Osteoblast (primary cell): ENCODE measurements around the gene POU2F1. TPM values are rescaled to one million over a fixed set of nuclear protein-coding genes. Genes with fewer than 3 reads are reported as not detected.

Experiments
- DNase-seq: peaks from one replicate; pipeline ENCODE4 v3.0.0; 2011; ENCODE audit warnings: low spot score, mixed read lengths; ENCODE audit not compliant: insufficient read length; ENCODE audit errors: missing footprints
- H2AFZ ChIP-seq: 2 replicates; pipeline ENCODE4 v1.6.0; 2011; ENCODE audit warnings: mild to moderate bottlenecking, low read length
- H3K27ac ChIP-seq: 2 replicates; pipeline ENCODE4 v1.5.1; 2011; ENCODE audit warnings: mild to moderate bottlenecking, low read depth, low read length, moderate library complexity
- H3K27me3 ChIP-seq: 2 replicates; pipeline ENCODE4 v1.6.0; 2012; ENCODE audit warnings: mild to moderate bottlenecking, control low read depth, inconsistent platforms, low read length, moderate library complexity; ENCODE audit not compliant: insufficient read depth
- H3K36me3 ChIP-seq: 2 replicates; pipeline ENCODE4 v1.5.1; 2011; ENCODE audit warnings: mild to moderate bottlenecking, low read length, control low read depth, moderate library complexity; ENCODE audit not compliant: insufficient read depth
- H3K4me1 ChIP-seq: 2 replicates; pipeline ENCODE4 v1.5.1; 2011; ENCODE audit warnings: mild to moderate bottlenecking, low read length, control low read depth, moderate library complexity; ENCODE audit not compliant: insufficient read depth
- H3K4me2 ChIP-seq: 2 replicates; pipeline ENCODE4 v1.6.0; 2011; ENCODE audit warnings: mild to moderate bottlenecking, low read length; ENCODE audit not compliant: insufficient read depth
- H3K4me3 ChIP-seq: fragments of 200-600 bp; sonication (generic); 3 replicates; pipeline ENCODE4 v1.5.1; 2012; ENCODE audit warnings: mild to moderate bottlenecking, low read length, inconsistent platforms; ENCODE audit not compliant: insufficient read depth
- H3K79me2 ChIP-seq: 2 replicates; pipeline ENCODE4 v1.6.0; 2012; ENCODE audit warnings: mild to moderate bottlenecking, low read length, control low read depth, inconsistent platforms; ENCODE audit not compliant: insufficient read depth
- H3K9me3 ChIP-seq: 2 replicates; pipeline ENCODE4 v1.5.1; 2011; ENCODE audit warnings: low read depth, low read length, control low read depth
- H4K20me1 ChIP-seq: 2 replicates; pipeline ENCODE4 v1.6.0; 2012; ENCODE audit warnings: mild to moderate bottlenecking, low read length, control low read depth; ENCODE audit not compliant: insufficient read depth
- total RNA-seq: library from RNA; depleted of rRNA; stranded (reverse); fragments of >200 nt; gene quantifications from 2 replicates; pipeline ENCODE4 v1.2.3, GENCODE V29; 2012
- TF ChIP-seq, protein P1 (sequence below): IDR thresholded peaks from 2 replicates; pipeline ENCODE4 v1.5.1; 2011; ENCODE audit warnings: mild to moderate bottlenecking, low read depth, low read length, moderate library complexity; ENCODE audit errors: extremely low read depth

The POU2F1 gene
- total RNA-seq, 1 donor = 11.6 TPM

- Histone ChIP-seq H3K4me2 (no peak overlapping the region), H3K4me3 (no peak overlapping the region), H3K4me1 (no peaks in the 10 kb centered on the region), H2AFZ (no peak overlapping the region), H3K27ac (no peak overlapping the region), H3K9me3 (no peaks in the 10 kb centered on the region), H3K27me3 (no peaks in the 10 kb centered on the region), H3K36me3 (no peaks in the 10 kb centered on the region), H4K20me1 (no peaks in the 10 kb centered on the region), H3K79me2 (no peaks in the 10 kb centered on the region)
- TF ChIP-seq, protein P1, sequence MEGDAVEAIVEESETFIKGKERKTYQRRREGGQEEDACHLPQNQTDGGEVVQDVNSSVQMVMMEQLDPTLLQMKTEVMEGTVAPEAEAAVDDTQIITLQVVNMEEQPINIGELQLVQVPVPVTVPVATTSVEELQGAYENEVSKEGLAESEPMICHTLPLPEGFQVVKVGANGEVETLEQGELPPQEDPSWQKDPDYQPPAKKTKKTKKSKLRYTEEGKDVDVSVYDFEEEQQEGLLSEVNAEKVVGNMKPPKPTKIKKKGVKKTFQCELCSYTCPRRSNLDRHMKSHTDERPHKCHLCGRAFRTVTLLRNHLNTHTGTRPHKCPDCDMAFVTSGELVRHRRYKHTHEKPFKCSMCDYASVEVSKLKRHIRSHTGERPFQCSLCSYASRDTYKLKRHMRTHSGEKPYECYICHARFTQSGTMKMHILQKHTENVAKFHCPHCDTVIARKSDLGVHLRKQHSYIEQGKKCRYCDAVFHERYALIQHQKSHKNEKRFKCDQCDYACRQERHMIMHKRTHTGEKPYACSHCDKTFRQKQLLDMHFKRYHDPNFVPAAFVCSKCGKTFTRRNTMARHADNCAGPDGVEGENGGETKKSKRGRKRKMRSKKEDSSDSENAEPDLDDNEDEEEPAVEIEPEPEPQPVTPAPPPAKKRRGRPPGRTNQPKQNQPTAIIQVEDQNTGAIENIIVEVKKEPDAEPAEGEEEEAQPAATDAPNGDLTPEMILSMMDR = no peak
- DNase-seq = peak; percentile 58
Observed at GRCh38 chr1:167431909-167432650, 211.4 kb downstream of the POU2F1 start.

DNA sequence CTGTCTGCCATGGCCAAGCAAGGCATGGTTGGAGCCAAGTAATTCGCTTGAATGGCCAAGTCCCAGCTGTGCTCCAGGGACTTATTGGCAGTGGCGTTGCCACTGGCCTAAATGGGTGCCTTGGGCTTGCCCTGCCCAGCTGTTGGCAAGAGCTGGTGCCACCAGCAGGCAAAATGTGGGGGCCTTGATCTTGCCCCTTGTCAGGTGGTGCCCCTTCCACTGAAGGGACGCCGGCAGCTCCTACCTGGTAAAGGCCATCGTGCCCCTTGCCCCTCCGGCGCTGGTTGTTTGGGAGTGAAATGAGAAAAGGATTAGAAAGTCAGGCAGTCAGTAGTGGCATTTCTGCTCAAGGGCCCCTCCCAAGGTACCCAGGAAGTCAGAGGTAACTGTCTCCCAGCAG, 212.1 kb downstream of the POU2F1 start:
- Histone ChIP-seq H2AFZ (no peak overlapping the region), H3K79me2 (no peaks in the 10 kb centered on the region), H3K4me2 (no peak overlapping the region), H4K20me1 (no peaks in the 10 kb centered on the region), H3K9me3 (no peaks in the 10 kb centered on the region), H3K27me3 (no peaks in the 10 kb centered on the region), H3K36me3 (no peaks in the 10 kb centered on the region), H3K4me3 (no peak overlapping the region), H3K4me1 (no peaks in the 10 kb centered on the region), H3K27ac (no peak overlapping the region)
- TF ChIP-seq, protein P1 = no peak
- DNase-seq = peak; percentile 68

GRCh38 chr1:167433884-167434283, 213.2 kb downstream of the POU2F1 start:
- Histone ChIP-seq H3K27ac (no peak overlapping the region), H4K20me1 (no peaks in the 10 kb centered on the region), H3K4me1 (no peaks in the 10 kb centered on the region), H3K27me3 (peaks cover 2% of the 10 kb centered on the region), H3K79me2 (no peaks in the 10 kb centered on the region), H3K4me3 (no peak overlapping the region), H2AFZ (no peak overlapping the region), H3K4me2 (no peak overlapping the region), H3K36me3 (no peaks in the 10 kb centered on the region), H3K9me3 (no peaks in the 10 kb centered on the region)
- TF ChIP-seq, protein P1 = no peak
- peak; percentile 13 for DNase-seq

DNA sequence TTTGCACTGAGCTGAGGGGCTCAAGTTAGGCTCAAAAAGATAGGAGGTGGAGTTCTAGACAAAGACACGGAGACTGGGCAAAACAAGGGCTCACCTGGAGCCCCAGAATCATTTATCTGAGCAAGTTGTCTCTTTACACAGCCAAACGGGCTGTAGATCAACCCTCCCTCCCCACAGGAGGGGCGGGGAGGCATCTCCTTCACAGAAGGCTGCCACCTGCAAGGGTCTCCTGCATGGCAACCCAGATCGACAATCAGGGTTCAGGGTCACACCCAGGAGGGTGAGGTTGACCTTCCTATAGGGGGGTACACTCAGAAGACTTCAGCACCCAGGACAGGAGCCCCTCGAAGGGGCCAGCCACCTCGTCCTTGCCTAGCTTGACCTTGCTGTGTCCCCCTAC, 213.6 kb downstream of the POU2F1 start:
- Histone ChIP-seq H3K9me3 (no peaks in the 10 kb centered on the region), H3K4me1 (no peaks in the 10 kb centered on the region), H3K4me2 (no peak overlapping the region), H2AFZ (no peak overlapping the region), H3K79me2 (no peaks in the 10 kb centered on the region), H3K27me3 (peaks cover 5% of the 10 kb centered on the region), H3K27ac (no peak overlapping the region), H3K4me3 (no peak overlapping the region), H4K20me1 (no peaks in the 10 kb centered on the region), H3K36me3 (no peaks in the 10 kb centered on the region)
- TF ChIP-seq, protein P1 = no peak
- peak; percentile 73 for DNase-seq
